Keratinocyte (primary cell): Measurements from ENCODE around the gene CHCHD5. TPM values are rescaled to one million over a fixed set of nuclear protein-coding genes. Genes with fewer than 3 reads are reported as not detected.

Source experiments
- DNase-seq: peaks from one replicate; pipeline ENCODE4 v3.0.0-alpha.2; 2011; ENCODE audit warnings: low read depth, missing footprints, low spot score
- FAIRE-seq: peaks from 2 replicates; lab custom pipeline; 2011; peaks lifted over from hg19 to GRCh38; lab: Jason Lieb, UNC
- H2AFZ ChIP-seq: 2 replicates; pipeline ENCODE4 v1.6.0; 2012; ENCODE audit warnings: low read length, control low read depth, inconsistent platforms; ENCODE audit not compliant: control insufficient read depth
- H3K27ac ChIP-seq: 2 replicates; pipeline ENCODE4 v1.5.1; 2011; ENCODE audit warnings: low read length; ENCODE audit not compliant: control insufficient read depth, insufficient read depth
- H3K27me3 ChIP-seq: 3 replicates; pipeline ENCODE4 v1.6.0; 2011; ENCODE audit warnings: low read length; ENCODE audit not compliant: control insufficient read depth, insufficient read depth; ENCODE audit errors: extremely low read depth
- H3K36me3 ChIP-seq, 2 experiments: 2 replicates in 1 of 2; 3 replicates in 1 of 2; pipeline ENCODE4 v1.5.1; 2011; ENCODE audit warnings: low read length in 2 of 2, mild to moderate bottlenecking in 1 of 2; ENCODE audit not compliant: control insufficient read depth in 2 of 2, insufficient read depth in 2 of 2; ENCODE audit errors: extremely low read depth in 1 of 2
- H3K4me1 ChIP-seq: 3 replicates; pipeline ENCODE4 v1.5.1; 2011; ENCODE audit warnings: low read length; ENCODE audit not compliant: control insufficient read depth, insufficient read depth; ENCODE audit errors: extremely low read depth
- H3K4me2 ChIP-seq: 3 replicates; pipeline ENCODE4 v1.6.0; 2011; ENCODE audit warnings: low read depth, low read length; ENCODE audit not compliant: control insufficient read depth, insufficient read depth; ENCODE audit errors: extremely low read depth
- H3K4me3 ChIP-seq, 3 experiments: fragments of 200-600 bp in 1 of 3; sonication (generic) in 1 of 3; 2 replicates in 2 of 3; 3 replicates in 1 of 3; pipeline ENCODE4 v1.5.1; 2011 to 2016; ENCODE audit warnings: low read length in 3 of 3, mild to moderate bottlenecking in 3 of 3, control low read depth in 2 of 3, inconsistent platforms in 1 of 3, low read depth in 1 of 3, mixed read lengths in 1 of 3, mixed run types in 1 of 3, moderate library complexity in 1 of 3; ENCODE audit not compliant: control insufficient read depth in 2 of 3, insufficient read depth in 2 of 3; ENCODE audit errors: extremely low read depth in 1 of 3
- H3K79me2 ChIP-seq: 2 replicates; pipeline ENCODE4 v1.6.0; 2012; ENCODE audit warnings: low read length; ENCODE audit not compliant: control insufficient read depth, insufficient read depth
- H3K9ac ChIP-seq: 3 replicates; pipeline ENCODE4 v1.6.0; 2011; ENCODE audit warnings: low read length; ENCODE audit not compliant: control insufficient read depth, insufficient read depth; ENCODE audit errors: extremely low read depth
- H3K9me1 ChIP-seq: 3 replicates; pipeline ENCODE4 v1.6.0; 2011; ENCODE audit warnings: low read length; ENCODE audit not compliant: control insufficient read depth, insufficient read depth; ENCODE audit errors: extremely low read depth
- H3K9me3 ChIP-seq: 2 replicates; pipeline ENCODE4 v1.5.1; 2012; ENCODE audit warnings: low read depth, low read length; ENCODE audit not compliant: control insufficient read depth
- H4K20me1 ChIP-seq: 3 replicates; pipeline ENCODE4 v1.6.0; 2011; ENCODE audit warnings: low read length; ENCODE audit not compliant: control insufficient read depth, insufficient read depth; ENCODE audit errors: extremely low read depth
- EZH2 ChIP-seq: IDR thresholded peaks from one replicate; pipeline ENCODE4 v1.6.1; 2012; ENCODE audit warnings: inconsistent platforms, mild to moderate bottlenecking, low read length, moderate library complexity
- dilution Hi-C: fragments of 300-500 bp; cut with MboI; formaldehyde crosslinking; loops from one replicate; pipeline ENCODE4 v1.7.0; 2020; ENCODE audit warnings: low sequenced_read_pairs; ENCODE audit not compliant: extremely low pct_ligation_motif_present
- polyA plus RNA-seq, 5 experiments: library from polyadenylated mRNA; depleted of rRNA in 3 of 5; stranded (reverse) in 3 of 5; stranded (forward) in 1 of 5; unstranded in 1 of 5; fragments of >200 nt; gene quantifications; 1 replicate in 1 of 5; 2 replicates in 3 of 5; 3 replicates in 1 of 5; pipeline versions ENCODE4 v1.2.1 to v1.2.3, GENCODE V29; 2011 to 2012; ENCODE audit warnings: missing spikeins in 2 of 5, low read depth in 1 of 5, low replicate concordance in 1 of 5
- TF ChIP-seq, protein P1 (sequence below), 3 experiments: IDR thresholded peaks in 1 of 3; conservative IDR thresholded peaks in 1 of 3; optimal IDR thresholded peaks in 1 of 3; 2 replicates in 2 of 3; 3 replicates in 1 of 3; pipeline versions ENCODE3 to v1.5.1; 2011; ENCODE audit warnings: low read length in 3 of 3, mild to moderate bottlenecking in 3 of 3, moderate library complexity in 2 of 3, control low read depth in 1 of 3, inconsistent platforms in 1 of 3; ENCODE audit not compliant: insufficient read depth in 2 of 3; ENCODE audit errors: extremely low read depth in 1 of 3

Gene CHCHD5
- polyA plus RNA-seq, 1 donor (not counting 4 experiments of a cell fraction or from before 2014, with no cell fraction given) = 17.6 TPM

GRCh38 chr2:112622528-112622849 lies 38.1 kb downstream of the CHCHD5 start:
- TF ChIP-seq, protein P1, sequence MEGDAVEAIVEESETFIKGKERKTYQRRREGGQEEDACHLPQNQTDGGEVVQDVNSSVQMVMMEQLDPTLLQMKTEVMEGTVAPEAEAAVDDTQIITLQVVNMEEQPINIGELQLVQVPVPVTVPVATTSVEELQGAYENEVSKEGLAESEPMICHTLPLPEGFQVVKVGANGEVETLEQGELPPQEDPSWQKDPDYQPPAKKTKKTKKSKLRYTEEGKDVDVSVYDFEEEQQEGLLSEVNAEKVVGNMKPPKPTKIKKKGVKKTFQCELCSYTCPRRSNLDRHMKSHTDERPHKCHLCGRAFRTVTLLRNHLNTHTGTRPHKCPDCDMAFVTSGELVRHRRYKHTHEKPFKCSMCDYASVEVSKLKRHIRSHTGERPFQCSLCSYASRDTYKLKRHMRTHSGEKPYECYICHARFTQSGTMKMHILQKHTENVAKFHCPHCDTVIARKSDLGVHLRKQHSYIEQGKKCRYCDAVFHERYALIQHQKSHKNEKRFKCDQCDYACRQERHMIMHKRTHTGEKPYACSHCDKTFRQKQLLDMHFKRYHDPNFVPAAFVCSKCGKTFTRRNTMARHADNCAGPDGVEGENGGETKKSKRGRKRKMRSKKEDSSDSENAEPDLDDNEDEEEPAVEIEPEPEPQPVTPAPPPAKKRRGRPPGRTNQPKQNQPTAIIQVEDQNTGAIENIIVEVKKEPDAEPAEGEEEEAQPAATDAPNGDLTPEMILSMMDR (optimal IDR thresholded peaks at IDR 0.05 in 1 of 3, IDR thresholded peaks at IDR 0.05 in 1 of 3, conservative IDR thresholded peaks at IDR 0.05 in 1 of 3; ENCODE audit: extremely low read depth in 1 of 3, insufficient read depth in 2 of 3, low read length in 3 of 3) = no peak
- TF ChIP-seq EZH2 = no peak
- H3K9me3 ChIP-seq = no peaks in the 10 kb centered on the region
- H3K4me2 ChIP-seq = peak overlapping the region; percentile 80
- no peaks in the 10 kb centered on the region for H3K27me3 ChIP-seq
- FAIRE-seq (peak; percentile 86), DNase-seq (no peak)
- H3K9ac ChIP-seq = peak overlapping the region; percentile 73
- H3K4me3 ChIP-seq = peak overlapping the region in 2 of 3 experiments; percentile 15 to 50
- no peaks in the 10 kb centered on the region for H3K79me2 ChIP-seq
- no peaks in the 10 kb centered on the region for H3K9me1 ChIP-seq
- H3K27ac ChIP-seq = peak overlapping the region; percentile 98
- dilution Hi-C loops = no loop called here
- no peaks in the 10 kb centered on the region for H4K20me1 ChIP-seq
- peaks cover 64% of the 10 kb centered on the region for H3K4me1 ChIP-seq
- no peak overlapping the region for H2AFZ ChIP-seq
- no peaks in the 10 kb centered on the region for H3K36me3 ChIP-seq

DNA sequence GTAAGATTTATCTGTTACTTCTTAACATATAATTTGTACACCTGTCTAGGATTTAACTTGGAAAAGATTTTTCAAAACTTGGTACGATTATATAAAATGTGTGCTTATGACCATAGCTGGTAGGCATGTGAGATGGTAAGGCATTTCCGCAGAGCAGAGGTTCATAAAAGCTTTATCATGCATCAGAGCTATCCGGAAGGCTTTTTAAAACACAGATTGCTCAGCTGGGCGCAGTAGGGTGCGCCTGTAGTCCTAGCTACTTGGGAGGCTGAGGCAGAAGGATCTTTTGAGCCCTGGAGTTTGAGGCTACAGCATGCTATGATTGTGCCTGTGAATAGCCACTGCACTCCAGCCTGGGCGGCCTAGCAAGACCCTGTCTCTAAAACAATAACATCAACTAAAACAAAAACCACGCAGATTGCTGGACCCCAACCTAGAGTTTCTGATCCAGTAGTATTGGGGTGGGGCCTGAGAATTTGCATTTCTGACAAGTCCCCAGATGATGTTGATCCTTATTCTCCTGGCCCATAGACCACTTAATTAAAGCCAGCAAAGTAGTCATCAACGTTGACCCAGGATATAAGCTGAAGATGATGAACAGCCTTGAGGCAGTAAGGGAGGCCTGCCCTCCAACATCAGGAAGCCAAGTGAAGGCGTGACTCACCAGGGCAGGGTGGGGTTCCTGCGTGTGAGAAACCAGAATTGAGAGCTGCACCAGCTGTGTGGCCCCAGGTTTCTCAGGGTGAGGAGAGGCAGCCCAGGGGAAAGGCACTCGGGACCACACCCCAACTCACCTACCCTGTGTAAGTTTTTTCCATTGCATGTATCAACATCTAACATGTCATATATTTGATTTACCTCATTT lies 39.7 kb downstream of the CHCHD5 start:
- no peaks in the 10 kb centered on the region for H3K27me3 ChIP-seq
- H3K36me3 ChIP-seq = no peaks in the 10 kb centered on the region
- H3K4me1 ChIP-seq = peaks cover 73% of the 10 kb centered on the region
- peak overlapping the region; percentile 83 for H3K4me2 ChIP-seq
- dilution Hi-C loops = no loop called here
- no peaks in the 10 kb centered on the region for H3K9me1 ChIP-seq
- peak overlapping the region; percentile 75 for H3K9ac ChIP-seq
- no peaks in the 10 kb centered on the region for H3K79me2 ChIP-seq
- peak overlapping the region; percentile 21 to 59 (median 52) for H3K4me3 ChIP-seq
- H4K20me1 ChIP-seq = no peaks in the 10 kb centered on the region
- no peak for TF ChIP-seq EZH2
- TF ChIP-seq, protein P1 (optimal IDR thresholded peaks at IDR 0.05 in 1 of 3, IDR thresholded peaks at IDR 0.05 in 1 of 3, conservative IDR thresholded peaks at IDR 0.05 in 1 of 3; ENCODE audit: extremely low read depth in 1 of 3, insufficient read depth in 2 of 3, low read length in 3 of 3) = no peak
- peak overlapping the region; percentile 98 for H3K27ac ChIP-seq
- H2AFZ ChIP-seq = no peak overlapping the region
- no peaks in the 10 kb centered on the region for H3K9me3 ChIP-seq
- peak; percentile 82 for FAIRE-seq
- DNase-seq = peak; percentile 90
